Colonic mucosa (tissue), 4 donors: ENCODE results near the gene FAM124A. TPM values are rescaled to one million over a fixed set of nuclear protein-coding genes. Genes with fewer than 3 reads are reported as not detected.

Experiments used
- DNase-seq: peaks from one replicate; pipeline ENCODE4 v3.0.0-alpha.2; 2020
- H3K27ac ChIP-seq: fragments of 200-600 bp; one replicate; pipeline ENCODE4 v1.8.0; 2021
- H3K27me3 ChIP-seq: fragments of 200-600 bp; one replicate; pipeline ENCODE4 v1.8.0; 2021
- H3K36me3 ChIP-seq: fragments of 200-600 bp; one replicate; pipeline ENCODE4 v1.8.0; 2021
- H3K4me1 ChIP-seq: fragments of 200-600 bp; one replicate; pipeline ENCODE4 v1.8.0; 2021; ENCODE audit warnings: mild to moderate bottlenecking
- H3K4me3 ChIP-seq: fragments of 200-600 bp; one replicate; pipeline ENCODE4 v1.8.0; 2021
- H3K9ac ChIP-seq, 2 donors: one replicate each; pipeline ENCODE4 v1.7.0; 2013; ENCODE audit warnings: control low read depth in 2 of 2, low read depth in 2 of 2, low read length in 2 of 2
- H3K9me3 ChIP-seq: fragments of 200-600 bp; one replicate; pipeline ENCODE4 v1.8.0; 2021
- CTCF ChIP-seq: fragments of 200-600 bp; IDR thresholded peaks from one replicate; pipeline ENCODE4 v1.8.0; 2022; ENCODE audit warnings: antibody characterized with exemption, mild to moderate bottlenecking
- intact Hi-C: fragments of 100-400 bp; cut with DNase I; formaldehyde crosslinking; loops from one replicate; pipeline ENCODE4 v1.14.1; 2022
- total RNA-seq, 2 donors: library from RNA; stranded (reverse); fragmentation: NEBNext Ultra II Directional in 1 of 2; extraction: Animal tissue kit (Norgen Biotek cat#: 25700) in 1 of 2; gene quantifications; one replicate each; pipeline ENCODE4 v1.2.1, GENCODE V29; 2021
- donor health status: healthy.
- donor health status: DM: no; HTN: no; CAD: no.
- donor health status: DM: no; HTN: no; CAD: no.

Gene FAM124A
- total RNA-seq, 2 donors from 2014 or later = 0.57 to 2.0 TPM

GRCh38 chr13:51323824-51324511, 101.8 kb downstream of the FAM124A start:
- Histone ChIP-seq H3K9me3 (no peaks in the 10 kb centered on the region), H3K4me3 (no peak overlapping the region), H3K27ac (no peak overlapping the region), H3K27me3 (no peaks in the 10 kb centered on the region), H3K4me1 (no peaks in the 10 kb centered on the region), H3K36me3 (no peaks in the 10 kb centered on the region), H3K9ac (no peak overlapping the region)
- TF ChIP-seq CTCF = no peak
- no peak for DNase-seq
- intact Hi-C loops = no loop called here

- intact Hi-C loops = no loop called here
- no peak overlapping the region for H3K4me3 ChIP-seq
- H3K4me1 ChIP-seq = no peaks in the 10 kb centered on the region
- no peak for TF ChIP-seq CTCF
- no peak overlapping the region for H3K27ac ChIP-seq
- no peaks in the 10 kb centered on the region for H3K36me3 ChIP-seq
- H3K9ac ChIP-seq = no peak overlapping the region
- H3K9me3 ChIP-seq = no peaks in the 10 kb centered on the region
- no peaks in the 10 kb centered on the region for H3K27me3 ChIP-seq
- no peak for DNase-seq
Measured at GRCh38 chr13:51324714-51325420, 102.7 kb downstream of the FAM124A start.

- Histone ChIP-seq H3K4me3 (no peak overlapping the region), H3K4me1 (no peaks in the 10 kb centered on the region), H3K27me3 (no peaks in the 10 kb centered on the region), H3K36me3 (no peaks in the 10 kb centered on the region), H3K9ac (no peak overlapping the region), H3K27ac (no peak overlapping the region), H3K9me3 (no peaks in the 10 kb centered on the region)
- no peak for DNase-seq
- intact Hi-C loops = no loop called here
- no peak for TF ChIP-seq CTCF
Measured at GRCh38 chr13:51325837-51326236, 103.6 kb downstream of the FAM124A start.

- Histone ChIP-seq H3K9ac (no peak overlapping the region), H3K4me3 (no peak overlapping the region), H3K27ac (no peak overlapping the region), H3K36me3 (no peaks in the 10 kb centered on the region), H3K27me3 (no peaks in the 10 kb centered on the region), H3K4me1 (no peaks in the 10 kb centered on the region), H3K9me3 (no peaks in the 10 kb centered on the region)
- no peak for DNase-seq
- no peak for TF ChIP-seq CTCF
- intact Hi-C loops = no loop called here
Measured at GRCh38 chr13:51326777-51327176, 104.6 kb downstream of the FAM124A start.

GRCh38 chr13:51327961-51328360, 105.8 kb downstream of the FAM124A start:
- no peak overlapping the region for H3K4me3 ChIP-seq
- no peaks in the 10 kb centered on the region for H3K36me3 ChIP-seq
- H3K4me1 ChIP-seq = no peaks in the 10 kb centered on the region
- no peak overlapping the region for H3K27ac ChIP-seq
- H3K9me3 ChIP-seq = no peaks in the 10 kb centered on the region
- intact Hi-C loops = no loop called here
- no peak overlapping the region for H3K9ac ChIP-seq
- no peaks in the 10 kb centered on the region for H3K27me3 ChIP-seq
- no peak for DNase-seq
- TF ChIP-seq CTCF = no peak
